GM23248 (cell line): ENCODE measurements around the gene ZBTB44.

Experiments
- EZH2 ChIP-seq: fragments of 200-600 bp; sonication (generic); IDR thresholded peaks from 2 replicates; pipeline ENCODE4 v1.6.1; 2018; ENCODE audit warnings: antibody characterized with exemption, mild to moderate bottlenecking; ENCODE audit not compliant: insufficient read depth, poor library complexity, severe bottlenecking
- EZH2phosphoT487 ChIP-seq: fragments of 200-600 bp; sonication (generic); IDR thresholded peaks from 2 replicates; pipeline ENCODE4 v1.6.1; 2018; ENCODE audit warnings: antibody characterized with exemption, moderate library complexity, mild to moderate bottlenecking, low read depth; ENCODE audit not compliant: insufficient read depth

GRCh38 chr11:130243816-130244215 is 70.9 kb downstream of the ZBTB44 start:
- no peak for TF ChIP-seq EZH2
- no peak for TF ChIP-seq EZH2phosphoT487
